NCI-H345 treated with DMSO at 0.1 percent for 48 hours (cell line): ENCODE results near the gene XYLT1.

Source experiments
- DNase-seq: peaks from one replicate; lab custom pipeline; 2025; ENCODE audit not compliant: unreplicated experiment; lab: John Stamatoyannopoulos, UW

The XYLT1 gene

GRCh38 chr16:17160920-17161431 lies 309.8 kb downstream of the XYLT1 start:
- no peak for DNase-seq

GRCh38 chr16:17160285-17160853 lies 310.4 kb downstream of the XYLT1 start:
- no peak for DNase-seq

- no peak for DNase-seq
Measured at GRCh38 chr16:17159617-17160016, 311.1 kb downstream of the XYLT1 start.

GRCh38 chr16:17155936-17156335 lies 314.8 kb downstream of the XYLT1 start:
- no peak for DNase-seq

- no peak for DNase-seq
Measured at GRCh38 chr16:17155485-17155884, 315.3 kb downstream of the XYLT1 start.

DNA sequence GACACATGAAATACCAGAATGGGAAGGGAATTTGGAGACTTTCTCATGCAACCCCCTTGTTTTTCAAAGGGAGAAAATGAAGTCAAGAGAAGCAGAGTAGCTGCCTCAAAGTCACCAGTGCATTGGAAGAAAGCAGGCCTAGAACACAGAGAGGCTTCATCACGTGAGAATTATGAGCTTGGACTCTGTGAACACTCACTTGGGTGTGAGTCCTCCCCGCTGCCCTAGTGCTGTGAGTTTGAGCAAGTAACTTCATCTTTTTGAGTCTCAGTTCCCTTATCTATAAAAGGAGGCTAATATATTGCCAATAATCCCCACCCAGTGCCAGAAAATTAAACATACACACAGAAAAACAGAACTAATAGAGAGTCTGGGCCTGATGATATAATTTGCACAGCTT lies 315.8 kb downstream of the XYLT1 start:
- DNase-seq: no peak

- DNase-seq: no peak
Measured at GRCh38 chr16:17152311-17152710, 318.4 kb downstream of the XYLT1 start.

GRCh38 chr16:17151335-17151734 lies 319.4 kb downstream of the XYLT1 start:
- DNase-seq: no peak

DNA sequence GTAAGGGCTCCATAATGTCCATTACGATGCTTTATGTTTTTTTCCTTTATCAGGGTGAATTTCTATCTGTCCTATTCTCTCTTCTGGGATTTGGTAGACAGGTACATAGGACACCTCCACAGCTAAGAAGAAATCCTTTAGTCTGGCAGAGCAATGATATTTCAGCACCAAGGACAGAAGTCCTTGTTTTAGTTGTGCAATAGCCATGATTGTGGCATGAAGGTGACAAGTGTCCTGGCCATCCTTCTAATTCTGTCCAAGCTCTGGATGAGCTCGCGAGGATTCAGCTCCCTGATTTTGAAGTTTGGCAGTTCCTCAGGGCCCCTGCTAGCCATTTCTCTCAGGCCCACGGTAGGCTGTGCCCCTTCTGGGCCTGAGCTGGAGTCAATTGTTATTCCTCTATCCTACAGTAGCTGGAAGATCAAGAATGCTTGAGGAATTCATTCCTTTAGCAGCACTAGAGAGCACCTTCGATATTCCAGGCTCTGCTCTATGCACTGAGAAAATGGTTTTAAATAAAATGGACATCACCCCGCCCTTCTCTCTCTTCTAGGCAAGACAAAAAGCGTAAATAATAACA lies 320.8 kb downstream of the XYLT1 start:
- no peak for DNase-seq

- no peak for DNase-seq
Measured at GRCh38 chr16:17147942-17148341, 322.8 kb downstream of the XYLT1 start.

DNA sequence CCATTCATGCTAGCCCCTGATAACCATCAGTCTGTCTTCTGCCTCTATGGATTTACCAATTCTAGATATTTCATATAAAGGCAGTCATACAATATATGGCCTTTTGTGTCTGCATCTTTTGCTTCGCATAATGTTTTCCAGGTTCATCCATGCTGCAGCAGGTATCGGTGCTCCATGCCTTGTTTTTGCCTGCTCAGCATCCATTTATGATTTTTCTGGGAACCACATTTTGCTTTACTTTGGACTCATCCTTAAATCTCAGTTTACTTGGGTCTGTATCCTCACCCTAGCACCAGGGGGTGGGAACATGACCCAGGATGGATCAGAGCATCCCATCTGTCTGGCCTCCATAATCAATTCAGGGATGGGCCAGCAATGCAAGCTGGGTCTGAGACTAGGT lies 325.7 kb downstream of the XYLT1 start:
- no peak for DNase-seq

GRCh38 chr16:17144431-17144830 lies 326.3 kb downstream of the XYLT1 start:
- DNase-seq: no peak

DNA sequence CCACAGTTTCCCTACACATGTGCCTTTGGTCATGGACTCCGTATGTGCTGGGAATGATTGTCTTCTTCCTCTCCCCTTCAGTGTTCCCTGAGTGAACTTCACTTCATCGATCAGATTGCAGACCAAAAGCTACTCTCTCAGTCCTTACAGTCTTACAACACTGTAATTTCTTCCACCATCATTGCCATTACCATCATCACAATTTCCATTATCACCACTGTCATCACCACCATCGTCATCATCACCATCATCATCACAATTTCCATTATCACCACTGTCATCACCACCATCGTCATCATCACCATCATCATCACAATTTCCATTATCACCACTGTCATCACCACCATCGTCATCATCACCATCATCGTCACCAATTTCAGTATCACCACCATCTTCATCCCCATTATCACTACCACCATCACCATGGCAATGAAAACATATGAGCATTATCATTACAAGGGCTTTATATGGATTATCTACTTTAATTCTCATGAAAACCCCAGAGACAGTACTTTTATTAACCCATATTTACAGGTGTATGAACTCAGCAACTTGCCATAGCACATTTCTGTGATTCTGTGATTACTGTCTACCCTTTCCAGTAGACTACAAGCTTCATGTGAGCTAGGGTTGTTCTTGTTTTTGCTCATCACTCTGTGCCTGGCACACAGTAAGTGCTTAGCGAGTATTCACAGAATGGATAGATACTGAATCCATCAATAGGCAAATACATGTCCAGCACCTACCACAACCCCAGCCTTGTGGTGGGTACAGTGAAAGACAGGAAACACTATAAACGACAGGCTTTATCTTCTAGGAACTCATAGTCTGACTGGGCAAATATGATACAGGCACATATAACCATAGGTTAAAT lies 327.0 kb downstream of the XYLT1 start:
- DNase-seq: no peak

- DNase-seq: no peak
Measured at GRCh38 chr16:17138801-17139200, 332.0 kb downstream of the XYLT1 start.

DNA sequence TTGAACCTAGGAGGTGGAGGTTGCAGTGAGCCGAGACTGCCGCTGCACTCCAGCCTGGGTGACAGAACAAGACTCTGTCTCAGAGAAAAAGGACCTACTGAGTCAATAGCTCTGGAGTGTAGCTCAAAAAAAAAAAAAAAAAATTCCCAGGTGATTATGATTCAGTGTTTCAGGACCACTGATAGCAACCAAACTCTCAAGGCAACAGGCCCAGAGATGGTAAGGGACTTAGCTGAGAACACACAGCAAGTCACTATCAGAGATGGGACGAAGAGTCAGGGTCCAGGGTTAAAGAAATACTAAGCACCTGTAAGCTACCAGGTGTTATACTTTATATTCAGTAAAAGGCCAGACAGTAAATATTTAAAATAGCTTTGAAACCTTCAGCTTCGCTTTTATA lies 335.3 kb downstream of the XYLT1 start:
- DNase-seq: no peak

DNA sequence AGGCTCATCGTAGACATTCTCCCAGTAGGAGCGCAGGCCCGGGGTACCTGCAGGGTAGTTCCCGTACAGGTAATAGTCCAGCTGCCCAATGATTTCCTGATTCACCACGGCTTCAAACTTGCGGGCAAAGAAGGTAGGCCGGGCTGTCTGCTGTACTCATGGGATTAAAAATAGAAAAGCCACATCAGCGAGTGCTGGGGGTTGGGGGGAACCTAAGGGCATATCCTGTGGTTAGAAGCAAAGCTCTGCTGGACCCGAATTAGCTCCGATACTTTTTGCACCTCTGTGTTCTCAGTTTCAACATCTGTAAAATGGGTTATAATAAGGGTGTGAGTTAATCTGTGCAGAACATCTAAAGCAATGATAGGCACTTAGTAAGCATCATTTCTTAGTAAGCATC lies 336.2 kb downstream of the XYLT1 start:
- DNase-seq: no peak

GRCh38 chr16:17133851-17134250 lies 336.9 kb downstream of the XYLT1 start:
- no peak for DNase-seq

DNA sequence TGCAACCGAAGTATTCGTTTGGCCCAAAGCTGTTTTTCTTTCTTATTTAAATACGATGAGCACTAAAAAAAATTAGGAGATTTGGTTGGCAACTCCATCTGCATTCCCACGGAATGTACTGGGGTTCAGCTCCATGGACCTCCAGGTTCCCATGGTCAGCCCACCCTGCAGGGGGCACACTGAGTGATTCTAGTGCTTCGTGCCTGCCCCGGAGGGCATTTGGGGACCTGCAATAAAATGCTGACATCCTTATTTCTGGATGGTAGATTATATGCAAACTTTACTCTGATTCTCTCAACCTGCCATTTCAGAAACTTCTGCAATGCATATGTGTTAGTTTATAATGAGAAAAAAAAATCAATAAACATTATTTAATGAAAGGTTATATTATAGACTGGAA lies 339.4 kb downstream of the XYLT1 start:
- no peak for DNase-seq

DNA sequence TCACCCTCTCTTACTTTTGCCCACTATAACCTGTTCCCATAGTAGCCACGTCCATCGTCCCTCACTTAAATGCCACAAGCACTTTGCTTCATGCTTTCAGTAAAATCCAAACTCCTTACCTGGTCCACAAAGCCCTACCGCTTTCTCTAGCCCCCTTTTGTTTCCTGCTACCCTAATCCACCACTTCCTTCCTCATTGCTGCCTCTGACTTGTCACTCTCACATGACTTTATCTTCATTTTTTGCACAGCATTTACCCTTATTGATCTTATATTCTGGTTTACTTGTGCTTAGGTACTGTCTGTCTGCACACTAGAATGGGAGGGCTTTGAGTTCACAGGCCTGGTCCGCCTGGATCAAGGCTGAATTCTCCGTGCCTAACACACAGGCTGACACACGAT lies 340.0 kb downstream of the XYLT1 start:
- no peak for DNase-seq

- no peak for DNase-seq
Measured at GRCh38 chr16:17129971-17130370, 340.8 kb downstream of the XYLT1 start.

GRCh38 chr16:17128791-17129190 lies 342.0 kb downstream of the XYLT1 start:
- no peak for DNase-seq

DNA sequence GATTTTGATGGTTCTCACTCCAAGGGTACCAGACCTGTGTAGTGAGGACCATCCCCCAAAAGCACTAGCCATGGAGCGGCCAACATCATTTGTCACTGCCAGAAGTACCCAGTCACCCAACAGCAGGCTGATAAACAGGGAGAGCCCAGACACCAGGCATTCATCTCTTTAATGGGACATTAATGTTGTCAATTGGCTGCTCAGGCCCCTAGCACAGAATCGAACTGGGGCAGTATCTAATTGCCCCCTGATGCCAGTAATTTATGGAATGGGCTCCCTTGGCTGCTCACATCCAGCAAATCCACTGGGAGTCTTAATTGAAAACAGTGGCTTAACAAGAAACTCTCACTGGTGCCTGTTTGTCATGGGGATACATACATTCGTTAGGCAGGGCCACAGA lies 344.6 kb downstream of the XYLT1 start:
- no peak for DNase-seq
